GM12865 (cell line): ENCODE data around the gene USP17L30.
"Not testable (repeated sequence)": the region's sequence is repeated elsewhere in the genome, so short reads cannot be mapped to it uniquely, and the experiment has no call there.

ENCODE experiments used
- DNase-seq: peaks from one replicate; pipeline ENCODE4 v3.0.0; 2010; ENCODE audit warnings: low read depth
- H3K4me3 ChIP-seq: 2 replicates; pipeline ENCODE4 v1.5.1; 2011; ENCODE audit warnings: mild to moderate bottlenecking, low read depth, low read length, control low read depth
- TF ChIP-seq, protein P1 (sequence below): IDR thresholded peaks from 2 replicates; pipeline ENCODE4 v1.5.1; 2011; ENCODE audit warnings: low read length, control low read depth, low read depth, inconsistent platforms; ENCODE audit not compliant: insufficient read depth; ENCODE audit errors: missing control alignments

Gene USP17L30, protein sequence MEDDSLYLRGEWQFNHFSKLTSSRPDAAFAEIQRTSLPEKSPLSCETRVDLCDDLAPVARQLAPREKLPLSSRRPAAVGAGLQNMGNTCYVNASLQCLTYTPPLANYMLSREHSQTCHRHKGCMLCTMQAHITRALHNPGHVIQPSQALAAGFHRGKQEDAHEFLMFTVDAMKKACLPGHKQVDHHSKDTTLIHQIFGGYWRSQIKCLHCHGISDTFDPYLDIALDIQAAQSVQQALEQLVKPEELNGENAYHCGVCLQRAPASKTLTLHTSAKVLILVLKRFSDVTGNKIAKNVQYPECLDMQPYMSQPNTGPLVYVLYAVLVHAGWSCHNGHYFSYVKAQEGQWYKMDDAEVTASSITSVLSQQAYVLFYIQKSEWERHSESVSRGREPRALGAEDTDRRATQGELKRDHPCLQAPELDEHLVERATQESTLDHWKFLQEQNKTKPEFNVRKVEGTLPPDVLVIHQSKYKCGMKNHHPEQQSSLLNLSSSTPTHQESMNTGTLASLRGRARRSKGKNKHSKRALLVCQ

DNA sequence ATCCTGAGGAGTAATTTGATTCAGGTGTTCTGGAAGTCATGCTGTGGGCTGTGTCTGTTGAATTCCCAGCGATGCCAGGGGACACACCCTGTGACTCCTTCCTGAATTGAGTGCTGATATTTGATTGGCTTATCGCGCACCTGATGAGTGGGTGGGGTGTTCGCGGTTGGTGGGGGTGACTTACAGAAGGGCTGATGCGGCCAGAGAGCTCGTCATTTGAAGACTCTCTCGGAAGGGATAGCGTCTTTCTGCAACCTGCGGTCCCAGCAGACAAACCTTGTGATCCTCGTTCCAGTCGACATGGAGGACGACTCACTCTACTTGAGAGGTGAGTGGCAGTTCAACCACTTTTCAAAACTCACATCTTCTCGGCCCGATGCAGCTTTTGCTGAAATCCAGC, at the start of gene USP17L30:
TSS of gene USP17L30 (plus strand) at position 301 of the 400 bp plus-strand sequence. CDS start at position 301, 0 bp downstream.
- H3K4me3 ChIP-seq, DNase-seq: not testable (repeated sequence)

DNA sequence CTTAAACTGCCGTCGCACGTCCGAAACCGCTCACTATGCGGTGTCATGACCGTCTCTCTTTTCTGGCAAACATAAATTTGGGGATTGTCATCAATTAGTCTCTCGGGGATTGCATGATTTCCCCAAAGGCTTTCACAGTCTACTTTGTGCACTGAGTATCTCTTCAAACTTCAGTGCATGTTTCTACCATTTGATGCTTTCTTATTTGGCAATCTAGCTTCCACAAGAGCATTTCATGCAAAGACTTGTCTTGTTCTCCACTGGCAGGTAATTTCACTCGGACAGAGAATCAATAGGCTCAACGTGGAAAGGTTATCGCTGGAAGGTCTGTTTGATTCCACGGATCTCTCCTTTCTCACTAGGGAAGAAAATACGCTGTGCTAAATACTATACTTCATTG, 38.7 kb upstream of the USP17L30 start:
- H3K4me3 ChIP-seq, DNase-seq: not testable (repeated sequence)

DNA sequence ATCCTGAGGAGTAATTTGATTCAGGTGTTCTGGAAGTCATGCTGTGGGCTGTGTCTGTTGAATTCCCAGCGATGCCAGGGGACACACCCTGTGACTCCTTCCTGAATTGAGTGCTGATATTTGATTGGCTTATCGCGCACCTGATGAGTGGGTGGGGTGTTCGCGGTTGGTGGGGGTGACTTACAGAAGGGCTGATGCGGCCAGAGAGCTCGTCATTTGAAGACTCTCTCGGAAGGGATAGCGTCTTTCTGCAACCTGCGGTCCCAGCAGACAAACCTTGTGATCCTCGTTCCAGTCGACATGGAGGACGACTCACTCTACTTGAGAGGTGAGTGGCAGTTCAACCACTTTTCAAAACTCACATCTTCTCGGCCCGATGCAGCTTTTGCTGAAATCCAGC, 38.1 kb upstream of the USP17L30 start, which contains the start of gene USP17L24:
TSS of gene USP17L24 (plus strand) at position 301 of the 400 bp plus-strand sequence. CDS start at position 301, 0 bp downstream.
- H3K4me3 ChIP-seq, DNase-seq: not testable (repeated sequence)

DNA sequence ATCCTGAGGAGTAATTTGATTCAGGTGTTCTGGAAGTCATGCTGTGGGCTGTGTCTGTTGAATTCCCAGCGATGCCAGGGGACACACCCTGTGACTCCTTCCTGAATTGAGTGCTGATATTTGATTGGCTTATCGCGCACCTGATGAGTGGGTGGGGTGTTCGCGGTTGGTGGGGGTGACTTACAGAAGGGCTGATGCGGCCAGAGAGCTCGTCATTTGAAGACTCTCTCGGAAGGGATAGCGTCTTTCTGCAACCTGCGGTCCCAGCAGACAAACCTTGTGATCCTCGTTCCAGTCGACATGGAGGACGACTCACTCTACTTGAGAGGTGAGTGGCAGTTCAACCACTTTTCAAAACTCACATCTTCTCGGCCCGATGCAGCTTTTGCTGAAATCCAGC, 33.3 kb upstream of the USP17L30 start, which contains the start of gene USP17L25:
TSS of gene USP17L25 (plus strand) at position 301 of the 400 bp plus-strand sequence. CDS start at position 301, 0 bp downstream.
- not testable (repeated sequence) for DNase-seq, H3K4me3 ChIP-seq

DNA sequence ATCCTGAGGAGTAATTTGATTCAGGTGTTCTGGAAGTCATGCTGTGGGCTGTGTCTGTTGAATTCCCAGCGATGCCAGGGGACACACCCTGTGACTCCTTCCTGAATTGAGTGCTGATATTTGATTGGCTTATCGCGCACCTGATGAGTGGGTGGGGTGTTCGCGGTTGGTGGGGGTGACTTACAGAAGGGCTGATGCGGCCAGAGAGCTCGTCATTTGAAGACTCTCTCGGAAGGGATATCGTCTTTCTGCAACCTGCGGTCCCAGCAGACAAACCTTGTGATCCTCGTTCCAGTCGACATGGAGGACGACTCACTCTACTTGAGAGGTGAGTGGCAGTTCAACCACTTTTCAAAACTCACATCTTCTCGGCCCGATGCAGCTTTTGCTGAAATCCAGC, 28.6 kb upstream of the USP17L30 start, which contains the start of gene USP17L26:
TSS of gene USP17L26 (plus strand) at position 301 of the 400 bp plus-strand sequence. CDS start at position 301, 0 bp downstream.
- not testable (repeated sequence) for DNase-seq, H3K4me3 ChIP-seq

DNA sequence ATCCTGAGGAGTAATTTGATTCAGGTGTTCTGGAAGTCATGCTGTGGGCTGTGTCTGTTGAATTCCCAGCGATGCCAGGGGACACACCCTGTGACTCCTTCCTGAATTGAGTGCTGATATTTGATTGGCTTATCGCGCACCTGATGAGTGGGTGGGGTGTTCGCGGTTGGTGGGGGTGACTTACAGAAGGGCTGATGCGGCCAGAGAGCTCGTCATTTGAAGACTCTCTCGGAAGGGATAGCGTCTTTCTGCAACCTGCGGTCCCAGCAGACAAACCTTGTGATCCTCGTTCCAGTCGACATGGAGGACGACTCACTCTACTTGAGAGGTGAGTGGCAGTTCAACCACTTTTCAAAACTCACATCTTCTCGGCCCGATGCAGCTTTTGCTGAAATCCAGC, 23.8 kb upstream of the USP17L30 start, which contains the start of gene USP17L5:
TSS of gene USP17L5 (plus strand) at position 301 of the 400 bp plus-strand sequence. CDS start at position 301, 0 bp downstream.
- H3K4me3 ChIP-seq, DNase-seq: not testable (repeated sequence)

DNA sequence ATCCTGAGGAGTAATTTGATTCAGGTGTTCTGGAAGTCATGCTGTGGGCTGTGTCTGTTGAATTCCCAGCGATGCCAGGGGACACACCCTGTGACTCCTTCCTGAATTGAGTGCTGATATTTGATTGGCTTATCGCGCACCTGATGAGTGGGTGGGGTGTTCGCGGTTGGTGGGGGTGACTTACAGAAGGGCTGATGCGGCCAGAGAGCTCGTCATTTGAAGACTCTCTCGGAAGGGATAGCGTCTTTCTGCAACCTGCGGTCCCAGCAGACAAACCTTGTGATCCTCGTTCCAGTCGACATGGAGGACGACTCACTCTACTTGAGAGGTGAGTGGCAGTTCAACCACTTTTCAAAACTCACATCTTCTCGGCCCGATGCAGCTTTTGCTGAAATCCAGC, 19.1 kb upstream of the USP17L30 start, which contains the start of gene USP17L27:
TSS of gene USP17L27 (plus strand) at position 301 of the 400 bp plus-strand sequence. CDS start at position 301, 0 bp downstream.
- not testable (repeated sequence) for DNase-seq, H3K4me3 ChIP-seq

DNA sequence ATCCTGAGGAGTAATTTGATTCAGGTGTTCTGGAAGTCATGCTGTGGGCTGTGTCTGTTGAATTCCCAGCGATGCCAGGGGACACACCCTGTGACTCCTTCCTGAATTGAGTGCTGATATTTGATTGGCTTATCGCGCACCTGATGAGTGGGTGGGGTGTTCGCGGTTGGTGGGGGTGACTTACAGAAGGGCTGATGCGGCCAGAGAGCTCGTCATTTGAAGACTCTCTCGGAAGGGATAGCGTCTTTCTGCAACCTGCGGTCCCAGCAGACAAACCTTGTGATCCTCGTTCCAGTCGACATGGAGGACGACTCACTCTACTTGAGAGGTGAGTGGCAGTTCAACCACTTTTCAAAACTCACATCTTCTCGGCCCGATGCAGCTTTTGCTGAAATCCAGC, 14.3 kb upstream of the USP17L30 start, which contains the start of gene USP17L28:
TSS of gene USP17L28 (plus strand) at position 301 of the 400 bp plus-strand sequence. CDS start at position 301, 0 bp downstream.
- not testable (repeated sequence) for DNase-seq

DNA sequence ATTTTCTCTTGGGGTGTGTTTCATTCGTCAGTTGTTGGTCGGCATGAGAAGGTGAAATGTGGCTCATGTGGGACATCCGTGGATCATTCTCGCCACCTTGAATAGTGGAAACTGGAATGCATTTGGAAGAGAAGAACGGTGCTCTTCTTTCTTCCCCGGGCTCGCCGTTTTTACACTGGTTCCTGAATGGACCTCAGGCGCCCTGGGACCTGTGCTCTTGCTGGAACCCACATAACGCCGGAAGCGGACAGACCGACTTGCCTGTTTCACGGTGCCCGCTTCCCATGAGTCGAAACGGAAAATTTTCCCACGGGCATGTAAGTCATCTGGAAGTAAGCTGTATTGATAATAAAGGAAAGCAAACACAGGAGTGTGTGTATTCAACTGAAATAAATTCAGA, 12.1 kb upstream of the USP17L30 start:
- not testable (repeated sequence) for H3K4me3 ChIP-seq, DNase-seq

More for the DNA sequence above, 14.3 kb upstream of the USP17L30 start, which contains the start of gene USP17L28:
- H3K4me3 ChIP-seq, result not testable (repeated sequence)

DNA sequence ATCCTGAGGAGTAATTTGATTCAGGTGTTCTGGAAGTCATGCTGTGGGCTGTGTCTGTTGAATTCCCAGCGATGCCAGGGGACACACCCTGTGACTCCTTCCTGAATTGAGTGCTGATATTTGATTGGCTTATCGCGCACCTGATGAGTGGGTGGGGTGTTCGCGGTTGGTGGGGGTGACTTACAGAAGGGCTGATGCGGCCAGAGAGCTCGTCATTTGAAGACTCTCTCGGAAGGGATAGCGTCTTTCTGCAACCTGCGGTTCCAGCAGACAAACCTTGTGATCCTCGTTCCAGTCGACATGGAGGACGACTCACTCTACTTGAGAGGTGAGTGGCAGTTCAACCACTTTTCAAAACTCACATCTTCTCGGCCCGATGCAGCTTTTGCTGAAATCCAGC, 9.6 kb upstream of the USP17L30 start, which contains the start of gene USP17L29:
TSS of gene USP17L29 (plus strand) at position 301 of the 400 bp plus-strand sequence. CDS start at position 301, 0 bp downstream.
- not testable (repeated sequence) for H3K4me3 ChIP-seq

DNA sequence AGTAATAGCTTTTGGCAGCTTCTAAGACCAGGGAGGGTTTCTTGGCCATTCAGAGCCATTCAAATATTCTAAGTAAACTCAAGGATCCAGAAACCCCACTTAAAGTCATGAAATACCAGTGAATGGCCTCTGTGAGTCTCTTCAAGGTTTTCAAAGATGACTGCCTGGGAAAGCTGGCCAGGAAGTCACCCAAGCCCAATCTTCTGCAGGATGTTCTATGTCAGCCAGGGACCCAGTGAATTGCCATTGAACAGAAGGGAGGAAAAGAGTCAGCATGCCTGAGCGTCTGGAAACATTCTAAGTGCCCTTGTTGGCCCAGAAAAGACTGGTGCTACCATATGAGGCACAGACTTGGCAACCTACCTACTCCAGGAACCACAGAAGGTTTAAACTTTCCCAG, 17.0 kb downstream of the USP17L30 start:
- not testable (repeated sequence) for DNase-seq, H3K4me3 ChIP-seq

More for the DNA sequence above, 9.6 kb upstream of the USP17L30 start, which contains the start of gene USP17L29:
- DNase-seq, result not testable (repeated sequence)

DNA sequence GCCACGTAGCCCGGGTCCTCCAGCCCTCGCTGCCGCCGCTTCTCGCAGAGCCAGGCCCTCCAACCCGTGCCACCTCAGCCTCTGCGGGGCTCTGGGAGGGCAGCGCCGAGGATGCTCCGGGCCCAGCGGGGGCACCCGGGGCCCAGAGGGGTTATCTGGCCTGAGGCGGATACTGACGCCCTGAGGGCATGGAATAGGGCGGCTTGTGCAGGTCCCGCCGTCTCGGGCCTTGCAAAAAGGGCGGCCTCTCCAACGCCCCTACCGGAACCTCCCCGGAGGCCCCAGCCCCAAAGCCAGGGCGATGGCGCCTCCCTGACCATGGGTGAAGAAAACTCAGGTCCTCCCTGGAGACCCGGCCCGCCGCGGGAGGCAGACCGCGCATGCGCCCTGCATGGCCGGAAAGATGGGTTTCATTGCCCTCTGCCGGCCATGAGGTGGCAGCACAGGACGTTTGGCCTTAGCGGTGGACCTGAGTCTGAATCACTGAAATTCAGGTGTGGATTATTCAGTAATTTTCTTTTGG, 18.1 kb downstream of the USP17L30 start:
- not testable (repeated sequence) for DNase-seq, H3K4me3 ChIP-seq

DNA sequence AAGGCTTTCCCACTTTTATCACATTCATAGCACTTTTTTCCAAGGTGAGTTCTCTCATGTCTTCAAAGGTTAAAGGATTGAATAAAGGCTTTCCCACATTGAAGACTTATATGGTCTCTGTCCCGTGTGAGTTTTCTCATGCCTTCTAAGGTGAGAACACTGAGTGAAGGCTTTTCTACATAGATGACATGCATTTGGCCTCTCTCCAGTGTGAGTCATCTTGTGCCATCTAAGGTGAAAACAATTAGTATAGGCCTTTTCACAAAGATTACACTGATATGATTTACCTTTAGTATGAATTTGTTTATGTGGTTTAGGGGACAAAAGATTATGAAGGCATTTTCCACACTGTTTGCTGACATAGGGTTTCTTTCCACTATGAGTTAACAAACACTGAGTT, 21.2 kb downstream of the USP17L30 start:
- DNase-seq, result no peak
- TF ChIP-seq, protein P1, sequence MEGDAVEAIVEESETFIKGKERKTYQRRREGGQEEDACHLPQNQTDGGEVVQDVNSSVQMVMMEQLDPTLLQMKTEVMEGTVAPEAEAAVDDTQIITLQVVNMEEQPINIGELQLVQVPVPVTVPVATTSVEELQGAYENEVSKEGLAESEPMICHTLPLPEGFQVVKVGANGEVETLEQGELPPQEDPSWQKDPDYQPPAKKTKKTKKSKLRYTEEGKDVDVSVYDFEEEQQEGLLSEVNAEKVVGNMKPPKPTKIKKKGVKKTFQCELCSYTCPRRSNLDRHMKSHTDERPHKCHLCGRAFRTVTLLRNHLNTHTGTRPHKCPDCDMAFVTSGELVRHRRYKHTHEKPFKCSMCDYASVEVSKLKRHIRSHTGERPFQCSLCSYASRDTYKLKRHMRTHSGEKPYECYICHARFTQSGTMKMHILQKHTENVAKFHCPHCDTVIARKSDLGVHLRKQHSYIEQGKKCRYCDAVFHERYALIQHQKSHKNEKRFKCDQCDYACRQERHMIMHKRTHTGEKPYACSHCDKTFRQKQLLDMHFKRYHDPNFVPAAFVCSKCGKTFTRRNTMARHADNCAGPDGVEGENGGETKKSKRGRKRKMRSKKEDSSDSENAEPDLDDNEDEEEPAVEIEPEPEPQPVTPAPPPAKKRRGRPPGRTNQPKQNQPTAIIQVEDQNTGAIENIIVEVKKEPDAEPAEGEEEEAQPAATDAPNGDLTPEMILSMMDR, result no peak
- no peak overlapping the region for H3K4me3 ChIP-seq

DNA sequence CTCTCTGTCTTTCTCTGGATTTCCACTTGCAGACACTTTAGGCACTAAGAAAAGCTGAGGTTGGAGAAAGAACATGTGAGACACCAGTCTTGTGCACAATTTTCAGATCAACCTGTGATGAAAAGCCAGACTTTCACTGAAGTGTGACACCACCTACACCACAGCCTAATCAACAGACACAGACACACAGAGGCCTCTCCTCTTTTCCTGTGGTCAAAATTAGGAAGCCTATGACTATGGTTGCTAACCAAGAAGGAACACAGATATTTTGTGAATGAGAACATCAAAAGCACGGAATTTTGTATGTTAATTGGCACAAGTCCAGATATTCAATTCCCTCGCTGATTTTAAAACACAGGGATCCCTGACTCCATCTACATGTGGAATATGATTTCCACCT, 26.1 kb downstream of the USP17L30 start:
- DNase-seq, H3K4me3 ChIP-seq: not testable (repeated sequence)

DNA sequence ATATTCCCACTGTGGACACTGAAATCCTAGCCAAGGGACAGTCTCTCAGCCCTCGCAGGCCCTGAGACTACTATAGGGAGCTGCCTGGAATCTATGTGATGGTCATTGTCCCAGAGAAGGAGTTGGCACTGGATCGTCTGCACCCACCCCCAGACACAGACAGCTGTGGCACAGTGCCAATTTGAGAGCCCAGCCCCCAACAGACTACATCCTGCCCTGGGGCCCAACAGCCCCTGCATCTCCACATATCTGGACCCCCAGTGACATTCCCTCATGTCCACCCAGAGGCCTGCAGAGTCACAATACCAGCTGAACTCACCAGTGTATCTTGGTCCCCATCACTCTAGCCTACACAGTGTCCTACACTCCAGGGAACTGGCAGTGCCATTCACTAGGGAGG, 42.8 kb downstream of the USP17L30 start:
- DNase-seq, H3K4me3 ChIP-seq: not testable (repeated sequence)

DNA sequence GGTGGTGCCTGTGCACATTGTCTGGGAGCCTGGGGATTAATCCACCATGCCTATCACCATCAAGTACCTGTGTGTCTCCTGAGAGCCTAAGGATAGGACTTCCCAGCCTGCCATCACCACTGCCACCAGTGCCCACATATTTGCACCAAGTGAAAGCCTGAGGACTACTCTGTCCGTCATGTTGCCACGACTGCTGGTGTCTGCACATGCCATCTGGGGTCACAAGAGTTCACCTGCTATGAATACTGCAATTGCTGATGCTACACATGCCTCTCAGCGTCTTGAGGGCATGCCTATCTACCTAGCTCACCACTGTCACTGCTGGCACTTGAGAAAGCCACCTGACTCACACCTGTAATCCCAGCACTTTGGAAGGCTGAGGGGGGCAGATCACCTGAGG, 43.6 kb downstream of the USP17L30 start:
- H3K4me3 ChIP-seq, DNase-seq: not testable (repeated sequence)
